ENCODE data around the gene ARFGAP3. TPM values are rescaled to one million over a fixed set of nuclear protein-coding genes. Genes with fewer than 3 reads are reported as not detected.

Gene ARFGAP3, protein sequence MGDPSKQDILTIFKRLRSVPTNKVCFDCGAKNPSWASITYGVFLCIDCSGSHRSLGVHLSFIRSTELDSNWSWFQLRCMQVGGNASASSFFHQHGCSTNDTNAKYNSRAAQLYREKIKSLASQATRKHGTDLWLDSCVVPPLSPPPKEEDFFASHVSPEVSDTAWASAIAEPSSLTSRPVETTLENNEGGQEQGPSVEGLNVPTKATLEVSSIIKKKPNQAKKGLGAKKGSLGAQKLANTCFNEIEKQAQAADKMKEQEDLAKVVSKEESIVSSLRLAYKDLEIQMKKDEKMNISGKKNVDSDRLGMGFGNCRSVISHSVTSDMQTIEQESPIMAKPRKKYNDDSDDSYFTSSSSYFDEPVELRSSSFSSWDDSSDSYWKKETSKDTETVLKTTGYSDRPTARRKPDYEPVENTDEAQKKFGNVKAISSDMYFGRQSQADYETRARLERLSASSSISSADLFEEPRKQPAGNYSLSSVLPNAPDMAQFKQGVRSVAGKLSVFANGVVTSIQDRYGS
- 35.1 and 40.4 TPM in 2 replicates for total RNA-seq

GRCh38 chr22:42856865-42857704 is at the start of gene ARFGAP3:
Gene ARFGAP3 (minus strand): TSS chr22:42857273. CDS start chr22:42857182, 91 bp downstream.

Other genes with a start within 250 kb of the ARFGAP3 start
- gene POLDIP3, start 242.4 kb downstream of the ARFGAP3 start, total RNA-seq, result 22.5 and 28.9 TPM in 2 replicates
- gene ATP5MGL, start 216.7 kb downstream of the ARFGAP3 start, total RNA-seq, result not detected in 2 replicates
- 97.3 and 111 TPM in 2 replicates for gene CYB5R3, start 207.9 kb downstream of the ARFGAP3 start, total RNA-seq
- 5.4 and 9.9 TPM in 2 replicates for gene A4GALT, start 136.4 kb downstream of the ARFGAP3 start, total RNA-seq
- gene PACSIN2, start 157.9 kb upstream of the ARFGAP3 start, total RNA-seq, result 29.4 and 30.1 TPM in 2 replicates
- 2.4 and 5.5 TPM in 2 replicates for gene TTLL1, start 232.1 kb upstream of the ARFGAP3 start, total RNA-seq

All from hair follicular keratinocyte (primary cell).